Hepatocyte (in vitro differentiated cells): ENCODE data around the gene KCNMA1. TPM values are rescaled to one million over a fixed set of nuclear protein-coding genes. Genes with fewer than 3 reads are reported as not detected.

ENCODE experiments used
- DNase-seq: peaks from one replicate; pipeline ENCODE4 v3.0.0-alpha.2; 2016; ENCODE audit warnings: low spot score
- H2AFZ ChIP-seq: fragments of 200-600 bp; sonication (generic); 2 replicates; pipeline ENCODE4 v1.6.0; 2016; ENCODE audit warnings: antibody characterized with exemption, mild to moderate bottlenecking
- H3K27ac ChIP-seq: fragments of 200-600 bp; sonication (generic); 2 replicates; pipeline ENCODE4 v1.5.1; 2016; ENCODE audit warnings: mild to moderate bottlenecking
- H3K27me3 ChIP-seq: fragments of 200-600 bp; sonication (generic); 2 replicates; pipeline ENCODE4 v1.6.1; 2016
- H3K36me3 ChIP-seq: fragments of 200-600 bp; sonication (generic); replicated peaks from 2 replicates; pipeline ENCODE4 v1.5.1; 2016; ENCODE audit warnings: low read depth; ENCODE audit not compliant: insufficient read depth
- H3K4me1 ChIP-seq: fragments of 200-600 bp; sonication (generic); 2 replicates; pipeline ENCODE4 v1.5.1; 2016; ENCODE audit warnings: mild to moderate bottlenecking, moderate library complexity; ENCODE audit not compliant: insufficient read depth
- H3K4me2 ChIP-seq: fragments of 200-600 bp; sonication (generic); 2 replicates; pipeline ENCODE4 v1.6.0; 2016
- H3K4me3 ChIP-seq: fragments of 200-600 bp; sonication (generic); 2 replicates; pipeline ENCODE4 v1.5.1; 2016; ENCODE audit warnings: mild to moderate bottlenecking
- H3K79me2 ChIP-seq: fragments of 200-600 bp; sonication (generic); 2 replicates; pipeline ENCODE4 v1.6.0; 2017; ENCODE audit warnings: mild to moderate bottlenecking
- H3K9me2 ChIP-seq: fragments of 200-600 bp; sonication (generic); replicated peaks from 2 replicates; pipeline ENCODE4 v1.6.0; 2017; ENCODE audit warnings: mild to moderate bottlenecking; ENCODE audit not compliant: insufficient read depth
- H3K9me3 ChIP-seq: fragments of 200-600 bp; sonication (generic); 2 replicates; pipeline ENCODE4 v1.5.1; 2016; ENCODE audit warnings: low read depth, mild to moderate bottlenecking
- H4K20me1 ChIP-seq: fragments of 200-600 bp; sonication (generic); 2 replicates; pipeline ENCODE4 v1.6.0; 2016; ENCODE audit warnings: mild to moderate bottlenecking; ENCODE audit not compliant: insufficient read depth, poor library complexity, severe bottlenecking
- EZH2 ChIP-seq: fragments of 200-600 bp; sonication (generic); IDR thresholded peaks from 2 replicates; pipeline ENCODE4 v1.6.1; 2016; ENCODE audit warnings: antibody characterized with exemption, mild to moderate bottlenecking, borderline replicate concordance
- EZH2phosphoT487 ChIP-seq: fragments of 200-600 bp; sonication (generic); IDR thresholded peaks from one replicate; pipeline ENCODE4 v1.6.1; 2018; ENCODE audit warnings: antibody characterized with exemption, mild to moderate bottlenecking, low read depth, moderate library complexity; ENCODE audit not compliant: unreplicated experiment, severe bottlenecking
- WGBS: methylation state at CpG from one replicate; pipeline ENCODE4 v1.1.6; 2016; ENCODE audit warnings: low lambda C conversion rate; ENCODE audit errors: missing lambda C conversion rate; 5-methylcytosine and 5-hydroxymethylcytosine counted together
- polyA plus RNA-seq: library from polyadenylated mRNA; unstranded; fragments of >200 nt; fragmentation: Nextera tagmentation; extraction: Ambion mirVana; gene quantifications from 2 replicates; pipeline ENCODE4 v1.2.1, GENCODE V29; 2016
- total RNA-seq: library from RNA; depleted of rRNA; stranded (reverse); fragments of >200 nt; gene quantifications from 2 replicates; pipeline ENCODE4 v1.2.3, GENCODE V29; 2014
- TF ChIP-seq, protein P1 (sequence below): fragments of 200-600 bp; sonication (generic); IDR thresholded peaks from 2 replicates; pipeline ENCODE4 v1.5.1; 2016; ENCODE audit warnings: antibody characterized with exemption, mild to moderate bottlenecking; ENCODE audit not compliant: poor library complexity

Gene KCNMA1
- total and polyA plus RNA-seq, 2 experiments from 2014 or later: 42.6 to 73.3 TPM

DNA sequence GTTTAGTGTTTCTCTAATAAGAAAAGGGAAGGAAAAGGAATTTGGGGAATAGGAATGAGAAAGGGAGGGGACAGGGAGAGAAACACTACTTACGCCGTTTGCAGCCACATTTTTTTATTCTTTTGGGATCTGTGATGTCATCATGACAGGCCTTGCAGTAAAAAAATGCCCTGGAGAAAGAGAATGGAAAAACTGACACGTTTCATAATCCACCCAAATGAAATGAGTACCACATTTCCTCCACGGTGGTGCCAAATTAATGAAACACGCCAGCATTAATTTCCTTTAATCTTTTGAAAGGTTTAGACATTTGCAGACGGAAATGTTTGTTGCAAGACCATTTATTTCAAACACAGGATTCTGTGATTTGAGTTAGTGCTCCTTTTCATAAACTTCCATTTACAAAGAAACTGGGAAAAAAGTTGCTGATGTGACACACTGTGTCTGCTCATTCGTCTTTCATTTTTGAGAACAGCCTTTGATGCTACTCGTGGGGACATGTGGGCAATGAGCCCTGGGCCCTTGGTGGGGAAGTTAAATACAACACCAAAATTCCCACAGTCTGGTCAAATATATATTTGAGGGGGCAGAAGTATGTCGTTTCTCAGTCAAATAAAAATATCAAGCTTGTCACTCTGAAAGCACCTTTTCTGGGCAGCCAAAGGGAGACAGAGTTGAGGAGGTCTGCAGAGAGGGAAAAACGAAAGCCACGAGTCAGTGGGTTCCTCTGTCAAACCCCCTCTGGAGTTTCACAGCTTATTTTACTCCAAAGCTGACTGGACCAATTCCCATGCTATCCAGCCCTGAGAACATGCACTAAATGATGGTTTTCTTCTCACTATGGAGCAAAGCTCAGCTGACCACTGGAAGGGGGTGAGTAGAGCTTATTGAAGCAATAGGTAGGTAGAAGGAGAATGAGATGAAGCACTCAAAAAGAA lies 625.5 kb downstream of the KCNMA1 start:
- H3K27ac ChIP-seq: no peak overlapping the region
- WGBS: 69% methylated on average over 11 of the region's 11 CpGs
- no peak for DNase-seq
- no peaks in the 10 kb centered on the region for H3K36me3 ChIP-seq
- no peaks in the 10 kb centered on the region for H3K9me2 ChIP-seq
- H3K9me3 ChIP-seq: no peaks in the 10 kb centered on the region
- H4K20me1 ChIP-seq: no peaks in the 10 kb centered on the region
- TF ChIP-seq EZH2 (no peak), EZH2phosphoT487 (no peak)
- TF ChIP-seq, protein P1, sequence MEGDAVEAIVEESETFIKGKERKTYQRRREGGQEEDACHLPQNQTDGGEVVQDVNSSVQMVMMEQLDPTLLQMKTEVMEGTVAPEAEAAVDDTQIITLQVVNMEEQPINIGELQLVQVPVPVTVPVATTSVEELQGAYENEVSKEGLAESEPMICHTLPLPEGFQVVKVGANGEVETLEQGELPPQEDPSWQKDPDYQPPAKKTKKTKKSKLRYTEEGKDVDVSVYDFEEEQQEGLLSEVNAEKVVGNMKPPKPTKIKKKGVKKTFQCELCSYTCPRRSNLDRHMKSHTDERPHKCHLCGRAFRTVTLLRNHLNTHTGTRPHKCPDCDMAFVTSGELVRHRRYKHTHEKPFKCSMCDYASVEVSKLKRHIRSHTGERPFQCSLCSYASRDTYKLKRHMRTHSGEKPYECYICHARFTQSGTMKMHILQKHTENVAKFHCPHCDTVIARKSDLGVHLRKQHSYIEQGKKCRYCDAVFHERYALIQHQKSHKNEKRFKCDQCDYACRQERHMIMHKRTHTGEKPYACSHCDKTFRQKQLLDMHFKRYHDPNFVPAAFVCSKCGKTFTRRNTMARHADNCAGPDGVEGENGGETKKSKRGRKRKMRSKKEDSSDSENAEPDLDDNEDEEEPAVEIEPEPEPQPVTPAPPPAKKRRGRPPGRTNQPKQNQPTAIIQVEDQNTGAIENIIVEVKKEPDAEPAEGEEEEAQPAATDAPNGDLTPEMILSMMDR: no peak
- H3K27me3 ChIP-seq: no peaks in the 10 kb centered on the region
- no peak overlapping the region for H3K4me3 ChIP-seq
- H3K4me1 ChIP-seq: no peaks in the 10 kb centered on the region
- H3K4me2 ChIP-seq: no peak overlapping the region
- no peak overlapping the region for H2AFZ ChIP-seq
- no peaks in the 10 kb centered on the region for H3K79me2 ChIP-seq

DNA sequence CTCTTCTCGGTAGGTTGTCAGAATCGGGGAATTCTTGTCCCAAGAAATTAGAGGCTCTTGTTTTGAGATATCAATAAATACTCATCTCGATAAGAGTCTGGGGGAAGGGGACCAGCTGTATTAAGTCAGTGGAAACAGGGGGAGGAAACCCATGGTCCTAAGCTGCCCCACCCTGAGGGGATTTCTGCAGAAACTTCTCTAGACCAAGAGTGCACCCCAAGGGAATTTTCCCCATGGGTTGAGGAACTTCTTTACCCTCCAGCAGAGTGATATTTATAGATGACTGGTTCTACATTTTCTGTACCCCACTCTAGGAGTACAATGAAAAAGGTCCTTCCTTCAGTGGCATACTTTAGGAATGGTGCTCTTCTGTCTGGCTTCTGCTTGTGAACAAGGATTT lies 627.2 kb downstream of the KCNMA1 start:
- Histone ChIP-seq H3K4me3 (no peak overlapping the region), H3K79me2 (no peaks in the 10 kb centered on the region), H4K20me1 (no peaks in the 10 kb centered on the region), H3K9me3 (no peaks in the 10 kb centered on the region), H3K4me1 (no peaks in the 10 kb centered on the region), H3K27ac (no peak overlapping the region), H3K36me3 (no peaks in the 10 kb centered on the region), H3K9me2 (no peaks in the 10 kb centered on the region), H2AFZ (no peak overlapping the region), H3K27me3 (no peaks in the 10 kb centered on the region), H3K4me2 (no peak overlapping the region)
- 98% methylated on average over 3 of the region's 3 CpGs for WGBS
- TF ChIP-seq EZH2: no peak
- no peak for TF ChIP-seq EZH2phosphoT487
- TF ChIP-seq, protein P1: no peak
- DNase-seq: no peak

DNA sequence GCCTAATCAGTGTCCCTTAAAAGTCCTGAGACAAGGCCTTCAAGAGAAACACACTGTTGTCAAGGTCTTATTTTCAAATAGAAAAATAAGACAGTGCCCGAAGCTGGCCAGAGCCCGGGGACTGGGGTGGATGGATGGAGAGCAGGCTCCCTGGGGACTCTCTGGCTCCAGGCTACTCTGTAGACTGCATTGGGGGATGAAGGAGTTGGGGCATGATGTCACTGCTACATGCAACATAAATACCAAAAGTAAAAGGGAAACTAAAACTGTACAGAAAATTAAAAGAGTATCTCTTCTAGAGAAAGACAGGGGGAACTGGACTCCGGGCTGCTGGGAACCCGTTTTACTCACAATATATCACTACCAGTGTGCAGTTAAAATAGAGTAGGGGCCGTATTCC lies 629.8 kb downstream of the KCNMA1 start:
- Histone ChIP-seq H3K27me3 (no peaks in the 10 kb centered on the region), H3K27ac (no peak overlapping the region), H3K9me2 (no peaks in the 10 kb centered on the region), H3K36me3 (no peaks in the 10 kb centered on the region), H2AFZ (no peak overlapping the region), H3K9me3 (no peaks in the 10 kb centered on the region), H3K4me2 (no peak overlapping the region), H4K20me1 (no peaks in the 10 kb centered on the region), H3K79me2 (no peaks in the 10 kb centered on the region), H3K4me1 (no peaks in the 10 kb centered on the region), H3K4me3 (no peak overlapping the region)
- no peak for DNase-seq
- TF ChIP-seq EZH2phosphoT487 (no peak), EZH2 (no peak)
- TF ChIP-seq, protein P1: no peak
- 90% methylated on average over 5 of the region's 5 CpGs for WGBS
